BLaER1 treated with 17β-estradiol and CSF1 and Interleukin-3, amounts not matched to agents 10 nM and 100 nM (cell line): Measurements from ENCODE around the gene ARID2.

Experiments used
- H3K27ac ChIP-seq, 11 experiments: shearing (Covaris generic); formaldehyde crosslinking; 2 replicates each; pipeline ENCODE4 v1.8.1; 2022
- H3K27me3 ChIP-seq, 11 experiments: shearing (Covaris generic); formaldehyde crosslinking; 2 replicates each; pipeline ENCODE4 v1.8.1; 2022
- H3K36me3 ChIP-seq, 11 experiments: shearing (Covaris generic); formaldehyde crosslinking; 2 replicates each; pipeline ENCODE4 v1.8.1; 2022
- H3K4me1 ChIP-seq, 10 experiments: shearing (Covaris generic); formaldehyde crosslinking; 2 replicates each; pipeline ENCODE4 v1.8.1; 2022
- H3K4me2 ChIP-seq, 11 experiments: shearing (Covaris generic); formaldehyde crosslinking; 2 replicates each; pipeline ENCODE4 v1.8.1; 2022
- H3K4me3 ChIP-seq, 10 experiments: shearing (Covaris generic); formaldehyde crosslinking; 2 replicates each; pipeline ENCODE4 v1.8.1; 2022
- H3K9ac ChIP-seq, 11 experiments: shearing (Covaris generic); formaldehyde crosslinking; 2 replicates each; pipeline ENCODE4 v1.8.1; 2022
- H3K9me3 ChIP-seq, 11 experiments: shearing (Covaris generic); formaldehyde crosslinking; replicated peaks in 1 of 11; 2 replicates each; pipeline ENCODE4 v1.8.1; 2022
- H4K20me1 ChIP-seq, 11 experiments: shearing (Covaris generic); formaldehyde crosslinking; 2 replicates each; pipeline ENCODE4 v1.8.1; 2022
- Cebpa-rat ChIP-seq, 11 experiments: shearing (Covaris generic); IDR thresholded peaks; 2 replicates each; pipeline ENCODE4 v1.8.1; 2022

The ARID2 gene

GRCh38 chr12:45866299-45866698, 136.8 kb downstream of the ARID2 start:
- no peaks in the 10 kb centered on the region for H3K27me3 ChIP-seq
- peaks cover 0 to 17% (median 0%) of the 10 kb centered on the region in 11 experiments; a peak in 2 of 22 replicates for H4K20me1 ChIP-seq
- peaks cover 85 to 100% (median 90%) of the 10 kb centered on the region in 11 experiments for H3K36me3 ChIP-seq
- no peaks in the 10 kb centered on the region; a peak in 1 of 22 replicates for H3K9me3 ChIP-seq
- H3K4me1 ChIP-seq = peaks cover 0 to 12% (median 4%) of the 10 kb centered on the region in 10 experiments; a peak in 8 of 20 replicates
- peak overlapping the region in 2 of 11 experiments; percentile 13 to 16; a peak in 1 of 22 replicates for H3K4me2 ChIP-seq
- no peak overlapping the region for H3K27ac ChIP-seq
- H3K9ac ChIP-seq = no peak overlapping the region
- no peak overlapping the region for H3K4me3 ChIP-seq
- TF ChIP-seq Cebpa-rat (IDR thresholded peaks at IDR 0.05) = no peak

GRCh38 chr12:45872446-45872845, 142.9 kb downstream of the ARID2 start:
- no peak overlapping the region for H3K4me2 ChIP-seq
- peaks cover 89 to 100% (median 98%) of the 10 kb centered on the region in 11 experiments for H3K36me3 ChIP-seq
- no peak overlapping the region for H3K9ac ChIP-seq
- peaks cover 0 to 3% (median 0%) of the 10 kb centered on the region in 10 experiments; a peak in 1 of 20 replicates for H3K4me1 ChIP-seq
- H3K27me3 ChIP-seq = no peaks in the 10 kb centered on the region
- peaks cover 0 to 17% (median 0%) of the 10 kb centered on the region in 11 experiments; a peak in 2 of 22 replicates for H4K20me1 ChIP-seq
- no peak overlapping the region for H3K4me3 ChIP-seq
- peaks cover 19 to 48% (median 41%) of the 10 kb centered on the region in 11 experiments for H3K9me3 ChIP-seq
- TF ChIP-seq Cebpa-rat (IDR thresholded peaks at IDR 0.05) = no peak
- no peak overlapping the region for H3K27ac ChIP-seq

- Histone ChIP-seq H4K20me1 (peaks cover 0 to 16% (median 0%) of the 10 kb centered on the region in 11 experiments; a peak in 2 of 22 replicates), H3K9me3 (peaks cover 25 to 58% (median 50%) of the 10 kb centered on the region in 11 experiments), H3K4me3 (no peak overlapping the region), H3K27ac (no peak overlapping the region), H3K9ac (no peak overlapping the region), H3K4me2 (no peak overlapping the region), H3K27me3 (no peaks in the 10 kb centered on the region), H3K4me1 (peaks cover 0 to 18% (median 5%) of the 10 kb centered on the region in 10 experiments; a peak in 7 of 20 replicates), H3K36me3 (peaks cover 79 to 100% (median 94%) of the 10 kb centered on the region in 11 experiments)
- no peak for TF ChIP-seq Cebpa-rat (IDR thresholded peaks at IDR 0.05)
Observed at GRCh38 chr12:45877069-45877468, 147.6 kb downstream of the ARID2 start.

GRCh38 chr12:45878630-45879255, 149.2 kb downstream of the ARID2 start:
- H3K9ac ChIP-seq = no peak overlapping the region
- H3K36me3 ChIP-seq = peaks cover 79 to 100% (median 92%) of the 10 kb centered on the region in 11 experiments
- no peak overlapping the region for H3K4me3 ChIP-seq
- peak overlapping the region in 7 of 11 experiments; percentile 1 to 51 (median 6); a peak in 6 of 22 replicates for H3K27ac ChIP-seq
- no peak for TF ChIP-seq Cebpa-rat (IDR thresholded peaks at IDR 0.05)
- H3K9me3 ChIP-seq = peaks cover 26 to 55% (median 47%) of the 10 kb centered on the region in 11 experiments
- H3K4me1 ChIP-seq = peaks cover 0 to 18% (median 5%) of the 10 kb centered on the region in 10 experiments; a peak in 7 of 20 replicates
- no peak overlapping the region for H3K4me2 ChIP-seq
- H4K20me1 ChIP-seq = peaks cover 0 to 16% (median 0%) of the 10 kb centered on the region in 11 experiments; a peak in 2 of 22 replicates
- H3K27me3 ChIP-seq = no peaks in the 10 kb centered on the region

GRCh38 chr12:45879363-45879895, 149.9 kb downstream of the ARID2 start:
- Histone ChIP-seq H3K4me3 (no peak overlapping the region), H3K36me3 (peaks cover 79 to 100% (median 92%) of the 10 kb centered on the region in 11 experiments), H3K27me3 (no peaks in the 10 kb centered on the region), H4K20me1 (peaks cover 0 to 16% (median 0%) of the 10 kb centered on the region in 11 experiments; a peak in 2 of 22 replicates), H3K9ac (0 out of 22 replicates have a peak overlapping the region, but pooled peaks of 1 of the 11 experiments have one; percentile 14), H3K4me1 (peaks cover 0 to 18% (median 5%) of the 10 kb centered on the region in 10 experiments; a peak in 7 of 20 replicates), H3K27ac (peak overlapping the region in 7 of 11 experiments; percentile 1 to 51 (median 24); a peak in 9 of 22 replicates), H3K9me3 (peaks cover 26 to 55% (median 47%) of the 10 kb centered on the region in 11 experiments), H3K4me2 (no peak overlapping the region)
- TF ChIP-seq Cebpa-rat (IDR thresholded peaks at IDR 0.05) = no peak

GRCh38 chr12:45880533-45880932, 151.0 kb downstream of the ARID2 start:
- TF ChIP-seq Cebpa-rat (IDR thresholded peaks at IDR 0.05) = no peak
- Histone ChIP-seq H3K9me3 (peaks cover 26 to 55% (median 47%) of the 10 kb centered on the region in 11 experiments), H4K20me1 (peaks cover 0 to 16% (median 0%) of the 10 kb centered on the region in 11 experiments; a peak in 2 of 22 replicates), H3K36me3 (peaks cover 79 to 100% (median 92%) of the 10 kb centered on the region in 11 experiments), H3K27me3 (no peaks in the 10 kb centered on the region), H3K27ac (no peak overlapping the region), H3K4me2 (no peak overlapping the region), H3K4me3 (no peak overlapping the region), H3K9ac (no peak overlapping the region), H3K4me1 (peaks cover 0 to 18% (median 5%) of the 10 kb centered on the region in 10 experiments; a peak in 7 of 20 replicates)

GRCh38 chr12:45883187-45883586, 153.7 kb downstream of the ARID2 start:
- H3K9ac ChIP-seq = no peak overlapping the region
- H3K27ac ChIP-seq = no peak overlapping the region
- peaks cover 0 to 16% (median 0%) of the 10 kb centered on the region in 11 experiments; a peak in 1 of 22 replicates for H4K20me1 ChIP-seq
- no peak overlapping the region for H3K4me3 ChIP-seq
- TF ChIP-seq Cebpa-rat (IDR thresholded peaks at IDR 0.05) = no peak
- peaks cover 24 to 47% (median 34%) of the 10 kb centered on the region in 11 experiments for H3K9me3 ChIP-seq
- no peak overlapping the region for H3K4me2 ChIP-seq
- peaks cover 84 to 100% (median 93%) of the 10 kb centered on the region in 11 experiments for H3K36me3 ChIP-seq
- H3K27me3 ChIP-seq = no peaks in the 10 kb centered on the region
- H3K4me1 ChIP-seq = peaks cover 0 to 7% (median 2%) of the 10 kb centered on the region in 10 experiments; a peak in 7 of 20 replicates

- Histone ChIP-seq H3K4me3 (no peak overlapping the region), H4K20me1 (peaks cover 0 to 2% (median 0%) of the 10 kb centered on the region in 11 experiments; a peak in 1 of 22 replicates), H3K27ac (no peak overlapping the region), H3K27me3 (no peaks in the 10 kb centered on the region), H3K9ac (no peak overlapping the region), H3K4me2 (no peak overlapping the region), H3K4me1 (peaks cover 0 to 11% (median under 1%) of the 10 kb centered on the region in 10 experiments; a peak in 8 of 20 replicates), H3K9me3 (peaks cover 23 to 38% (median 30%) of the 10 kb centered on the region in 11 experiments), H3K36me3 (peaks cover 64 to 99% (median 87%) of the 10 kb centered on the region in 11 experiments)
- TF ChIP-seq Cebpa-rat (IDR thresholded peaks at IDR 0.05) = no peak
Observed at GRCh38 chr12:45886685-45887084, 157.2 kb downstream of the ARID2 start.

GRCh38 chr12:45887544-45887943, 158.0 kb downstream of the ARID2 start:
- no peak overlapping the region for H3K27ac ChIP-seq
- H3K9me3 ChIP-seq = peaks cover 23 to 30% (median 26%) of the 10 kb centered on the region in 11 experiments
- H3K4me2 ChIP-seq = no peak overlapping the region
- H3K4me3 ChIP-seq = no peak overlapping the region
- peaks cover 0 to 16% (median 3%) of the 10 kb centered on the region in 10 experiments; a peak in 8 of 20 replicates for H3K4me1 ChIP-seq
- no peak for TF ChIP-seq Cebpa-rat (IDR thresholded peaks at IDR 0.05)
- no peaks in the 10 kb centered on the region for H4K20me1 ChIP-seq
- no peaks in the 10 kb centered on the region for H3K27me3 ChIP-seq
- peaks cover 63 to 99% (median 87%) of the 10 kb centered on the region in 11 experiments for H3K36me3 ChIP-seq
- H3K9ac ChIP-seq = no peak overlapping the region
